ENCODE measurements around the gene ETDB. TPM values are rescaled to one million over a fixed set of nuclear protein-coding genes. Genes with fewer than 3 reads are reported as not detected.

The ETDB gene
- total and polyA plus RNA-seq, 2 experiments from 2014 or later, result not detected

GRCh38 chrX:135112743-135113142, 7.6 kb downstream of the ETDB start:
- ATAC-seq, result no peak

More at GRCh38 chrX:135112743-135113142, 7.6 kb downstream of the ETDB start:
- Mint-ChIP-seq H3K4me3 (no peak overlapping the region), H3K27ac (no peak overlapping the region), H3K27me3 (ENCODE audit: insufficient read depth, low read depth, poor library complexity) (no peaks in the 10 kb centered on the region), H3K4me1 (no peaks in the 10 kb centered on the region), H3K9me3 (no peaks in the 10 kb centered on the region), H3K36me3 (ENCODE audit: low read depth) (no peaks in the 10 kb centered on the region)
- Histone ChIP-seq H3K36me3 (ENCODE audit: insufficient read depth) (no peaks in the 10 kb centered on the region), H3K9me2 (ENCODE audit: insufficient read depth) (no peaks in the 10 kb centered on the region), H3F3A (replicated peaks; ENCODE audit: low read depth) (no peaks in the 10 kb centered on the region), H3K27ac (ENCODE audit: low read depth) (no peak overlapping the region), H3K4me2 (no peak overlapping the region), H3K27me3 (ENCODE audit: insufficient read depth) (no peaks in the 10 kb centered on the region), H2AFZ (peak overlapping the region; percentile 14; the same call in 1 of the 2 replicates), H3K4me3 (no peak overlapping the region), H3K79me2 (replicated peaks; ENCODE audit: insufficient read depth) (no peaks in the 10 kb centered on the region), H4K20me1 (replicated peaks; ENCODE audit: insufficient read depth) (no peaks in the 10 kb centered on the region), H3K4me1 (ENCODE audit: insufficient read depth) (no peaks in the 10 kb centered on the region)
- no peak for TF ChIP-seq REST (IDR thresholded peaks at IDR 0.05; ENCODE audit: unreplicated experiment)
- no peak for TF ChIP-seq EZH2 (IDR thresholded peaks at IDR 0.05; ENCODE audit: low read depth, unreplicated experiment)
- no peak for TF ChIP-seq NANOG (IDR thresholded peaks at IDR 0.05; ENCODE audit: borderline replicate concordance)
- no peak for TF ChIP-seq CTCF (conservative IDR thresholded peaks at IDR 0.05; ENCODE audit: low read depth in 2 of 2)
- TF ChIP-seq STAT1 (IDR thresholded peaks at IDR 0.05; ENCODE audit: unreplicated experiment), result no peak
- no peak for TF ChIP-seq EZH2phosphoT487 (IDR thresholded peaks at IDR 0.05; ENCODE audit: unreplicated experiment)
- TF ChIP-seq POLR2AphosphoS5 (IDR thresholded peaks at IDR 0.05; ENCODE audit: low read depth), result no peak
- no peak for TF ChIP-seq ETS1 (IDR thresholded peaks at IDR 0.05)
- TF ChIP-seq CREB1 (CRISPR knock-in tag; IDR thresholded peaks at IDR 0.05; ENCODE audit: low read depth), result no peak
- TF ChIP-seq ZNF331 (CRISPR knock-in tag; IDR thresholded peaks at IDR 0.05; ENCODE audit: low read depth), result no peak
- TF ChIP-seq ZNF462 (CRISPR knock-in tag; IDR thresholded peaks at IDR 0.05), result no peak
- TF ChIP-seq ZNF114 (CRISPR knock-in tag; IDR thresholded peaks at IDR 0.05), result no peak
- no peak for TF ChIP-seq JUNB (IDR thresholded peaks at IDR 0.05; ENCODE audit: unreplicated experiment)
- DNase-seq (ENCODE audit: low spot score), result no peak

Measured in GM23338 (cell line).